OCI-LY3 (cell line): ENCODE measurements around the gene GAS7.

Experiments used
- CTCF ChIP-seq: fragments of 200-600, 300-600 bp; sonication (generic); IDR thresholded peaks from 2 replicates; pipeline ENCODE4 v1.5.1; 2014; ENCODE audit warnings: antibody characterized with exemption, low read length, low read depth
- EZH2phosphoT487 ChIP-seq: fragments of 200-600 bp; shearing (Covaris generic); IDR thresholded peaks from 2 replicates; pipeline ENCODE4 v1.6.1; 2018; ENCODE audit warnings: antibody characterized with exemption, mixed run types, low read depth

- TF ChIP-seq CTCF, result no peak
- no peak for TF ChIP-seq EZH2phosphoT487
Measured at GRCh38 chr17:10052106-10052813, 146.1 kb downstream of the GAS7 start.
